EH (cell line): ENCODE results near the gene OR6N2.

Experiments
- DNase-seq: peaks from one replicate; pipeline ENCODE4 v3.0.0-alpha.2; 2015; ENCODE audit warnings: low read depth

Gene OR6N2, protein sequence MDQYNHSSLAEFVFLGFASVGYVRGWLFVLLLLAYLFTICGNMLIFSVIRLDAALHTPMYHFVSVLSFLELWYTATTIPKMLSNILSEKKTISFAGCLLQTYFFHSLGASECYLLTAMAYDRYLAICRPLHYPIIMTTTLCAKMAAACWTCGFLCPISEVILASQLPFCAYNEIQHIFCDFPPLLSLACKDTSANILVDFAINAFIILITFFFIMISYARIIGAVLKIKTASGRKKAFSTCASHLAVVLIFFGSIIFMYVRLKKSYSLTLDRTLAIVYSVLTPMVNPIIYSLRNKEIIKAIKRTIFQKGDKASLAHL

DNA sequence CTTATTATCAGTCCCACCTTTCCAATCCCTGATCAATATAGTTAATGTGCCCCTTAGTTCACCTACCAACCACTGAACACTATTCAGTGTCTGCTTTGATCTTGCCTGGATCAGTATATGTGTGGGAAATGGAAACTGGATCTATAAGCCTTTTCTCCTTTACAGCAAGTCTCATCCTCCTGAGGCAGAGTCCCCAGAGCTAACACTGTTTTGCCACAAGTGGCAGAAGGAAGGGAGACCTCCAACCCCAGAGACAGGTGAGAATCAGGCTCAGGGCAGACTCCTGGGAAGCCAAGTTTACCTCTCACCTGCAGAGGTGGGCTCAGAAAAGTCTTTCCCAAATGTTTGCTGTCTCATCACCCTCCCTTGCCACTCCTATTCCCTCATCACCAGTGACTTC is at the start of gene OR6N2:
OR6N2 (minus strand) TSS at position 101 of the 400 bp plus-strand sequence. CDS start 3,569 bp downstream, outside the sequence.
- DNase-seq, result no peak

DNA sequence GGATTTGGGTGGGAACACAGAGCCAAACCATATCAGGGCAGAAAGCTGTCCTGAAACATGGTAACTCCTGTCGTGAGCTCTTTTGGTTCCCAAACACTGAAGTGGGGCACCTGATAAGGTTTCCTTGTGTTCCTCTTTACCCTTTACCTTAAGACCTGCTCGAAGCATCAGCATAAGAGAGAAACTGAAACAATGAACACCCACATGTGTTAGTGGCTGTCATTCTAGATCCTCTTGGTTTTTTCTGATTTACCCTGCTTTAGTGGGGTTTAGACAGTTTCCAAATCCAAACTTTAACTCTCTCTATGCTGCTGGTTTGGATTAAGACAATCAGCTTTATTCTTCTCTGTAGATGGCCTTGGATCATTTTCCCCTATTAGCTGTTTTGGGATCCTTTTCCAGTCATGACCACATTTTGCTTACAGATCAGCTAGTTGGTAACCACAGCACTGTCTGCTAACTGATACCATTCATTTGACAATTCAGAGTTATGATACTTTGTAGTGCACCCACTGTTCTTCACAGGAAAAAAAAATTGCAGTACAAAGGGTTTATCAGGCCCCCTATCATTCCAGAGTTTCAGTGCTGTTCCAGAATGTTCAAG is 49.2 kb upstream of the OR6N2 start:
- DNase-seq, result no peak

DNA sequence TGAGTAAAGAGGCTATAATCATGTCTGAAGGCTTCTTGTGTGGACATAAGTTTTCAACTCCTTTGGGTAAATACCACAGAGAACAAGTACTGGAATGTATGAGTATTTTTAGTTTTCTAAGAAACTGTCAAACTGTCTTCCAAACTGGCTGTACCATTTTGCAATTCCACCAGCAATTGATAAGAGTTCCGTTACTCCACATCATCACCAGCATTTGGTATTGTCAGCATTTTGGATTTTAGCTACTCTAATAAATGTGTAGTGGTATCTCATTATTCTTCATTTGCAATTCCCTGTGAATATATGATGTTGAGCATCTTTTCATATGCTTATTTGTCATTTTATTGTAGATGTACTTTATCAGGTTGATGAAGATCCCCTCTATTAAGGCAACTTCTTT is 40.7 kb upstream of the OR6N2 start:
- DNase-seq, result no peak

DNA sequence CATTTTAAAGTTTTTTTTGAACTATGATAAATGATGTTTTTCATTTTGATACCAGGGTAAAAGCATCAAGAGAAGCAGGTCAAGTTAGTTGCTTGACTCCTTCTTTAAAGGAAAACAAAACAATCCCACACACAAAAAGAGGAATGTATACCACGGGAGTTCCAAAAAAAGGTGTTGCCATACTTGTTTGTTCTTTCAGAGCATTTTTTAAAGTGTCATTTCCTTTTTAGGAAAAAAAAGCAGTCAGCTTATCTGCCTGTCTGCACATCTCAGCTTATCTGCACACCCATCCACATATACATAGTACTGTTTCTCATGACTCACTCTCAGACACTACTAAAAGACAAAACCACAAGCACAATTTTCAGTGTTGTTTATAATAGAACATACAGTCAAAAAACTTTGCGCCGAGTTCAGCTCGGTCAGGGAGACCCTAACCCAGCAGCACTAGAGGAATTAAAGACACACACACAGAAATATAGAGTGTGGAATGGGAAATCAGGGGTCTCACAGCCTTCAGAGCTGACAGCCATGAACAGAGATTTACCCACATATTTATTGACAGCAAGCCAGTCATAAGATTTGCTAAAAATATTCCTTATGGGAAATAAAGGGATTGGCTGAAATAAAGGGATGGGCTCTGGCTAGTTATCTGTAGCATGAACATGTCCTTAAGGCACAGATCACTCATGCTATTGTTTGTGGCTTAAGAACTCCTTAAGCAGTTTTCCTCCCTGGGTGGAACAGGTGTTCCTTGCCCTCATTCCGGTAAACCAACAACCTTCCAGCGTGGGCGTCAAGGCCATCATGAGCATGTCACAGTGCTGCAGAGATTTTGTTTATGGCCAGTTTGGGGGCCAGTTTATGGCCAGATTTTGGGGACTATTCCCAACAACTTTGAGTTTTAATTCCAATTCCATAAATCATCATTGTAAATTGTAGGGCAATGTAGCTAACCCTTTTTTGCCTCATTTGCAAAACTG is 38.7 kb upstream of the OR6N2 start:
- no peak for DNase-seq

DNA sequence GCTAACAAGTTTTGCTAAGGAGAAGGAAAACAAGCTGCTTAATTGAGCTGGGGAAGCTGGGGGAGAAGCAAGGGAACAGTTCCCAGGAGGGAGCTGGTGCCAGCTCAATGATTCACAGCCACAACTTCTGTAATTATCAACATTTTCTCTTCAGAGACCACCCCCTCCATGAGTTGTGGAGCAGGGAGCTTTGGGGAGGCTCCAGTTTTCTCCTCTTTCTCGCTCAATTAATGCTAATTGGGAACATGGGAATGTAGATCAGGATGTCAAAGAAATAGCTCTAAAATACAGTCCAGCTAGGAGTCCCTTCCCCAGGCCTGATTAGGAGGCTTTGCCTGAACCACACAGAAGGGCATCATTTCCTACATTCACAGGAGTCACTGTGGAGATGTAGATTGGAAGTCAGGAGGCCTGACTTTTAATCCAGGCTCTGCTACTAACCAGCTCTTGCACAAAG is 38.0 kb upstream of the OR6N2 start:
- DNase-seq, result no peak

DNA sequence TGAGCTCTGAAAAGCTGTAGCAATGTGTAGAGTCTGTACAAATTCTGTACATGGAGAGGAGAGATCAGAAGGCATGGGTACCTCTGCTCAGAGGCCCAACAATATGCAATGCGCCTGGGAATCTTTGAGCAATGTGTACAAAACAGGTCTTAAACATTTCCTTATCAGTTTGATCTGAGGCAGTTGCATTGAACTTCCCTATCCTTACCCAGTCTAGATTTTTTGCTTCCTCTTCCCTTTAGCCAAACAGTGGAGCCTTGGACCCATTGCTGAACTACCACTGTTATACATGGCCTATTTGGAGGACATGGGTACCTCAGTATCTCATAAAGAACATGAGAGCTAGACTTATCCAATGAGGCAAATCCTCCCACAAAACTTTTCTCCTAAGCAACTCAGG is 37.6 kb upstream of the OR6N2 start:
- no peak for DNase-seq

DNA sequence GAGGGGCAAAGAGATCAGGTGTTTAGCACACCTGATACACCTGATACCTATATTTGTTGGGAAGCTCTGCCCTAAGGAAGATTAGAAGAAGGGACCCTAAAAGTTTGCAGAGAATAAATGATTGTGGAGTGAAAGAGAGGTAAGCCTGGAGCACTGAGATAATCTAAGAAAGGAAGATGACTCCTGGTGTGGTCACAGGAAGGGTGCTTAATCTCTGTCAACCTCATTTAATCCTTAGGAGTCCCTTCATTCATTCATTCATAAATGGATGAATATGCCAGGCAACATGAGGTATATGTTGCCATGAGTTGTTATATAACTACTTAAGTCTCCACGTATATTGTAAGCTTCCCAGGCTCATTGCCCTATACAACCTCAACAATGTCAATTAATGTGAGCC is 34.0 kb upstream of the OR6N2 start:
- no peak for DNase-seq

DNA sequence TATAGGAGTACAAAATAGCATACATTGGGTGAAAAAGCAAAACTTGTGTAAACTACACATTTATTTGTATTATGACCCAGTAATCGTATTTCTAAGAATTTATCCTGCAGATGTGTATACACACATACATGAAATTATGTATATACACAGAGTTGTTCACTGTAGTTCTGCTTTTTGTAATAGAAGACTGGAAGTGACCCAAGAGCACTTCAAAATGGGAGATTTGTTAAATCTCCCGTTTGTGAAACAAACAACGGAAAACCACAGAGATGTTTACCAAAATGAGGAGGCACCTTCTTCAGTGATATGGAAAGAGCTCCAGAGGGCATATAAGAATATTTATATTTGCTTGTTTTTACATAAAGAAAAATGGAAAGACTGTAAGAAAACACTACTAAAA is 32.2 kb upstream of the OR6N2 start:
- no peak for DNase-seq

DNA sequence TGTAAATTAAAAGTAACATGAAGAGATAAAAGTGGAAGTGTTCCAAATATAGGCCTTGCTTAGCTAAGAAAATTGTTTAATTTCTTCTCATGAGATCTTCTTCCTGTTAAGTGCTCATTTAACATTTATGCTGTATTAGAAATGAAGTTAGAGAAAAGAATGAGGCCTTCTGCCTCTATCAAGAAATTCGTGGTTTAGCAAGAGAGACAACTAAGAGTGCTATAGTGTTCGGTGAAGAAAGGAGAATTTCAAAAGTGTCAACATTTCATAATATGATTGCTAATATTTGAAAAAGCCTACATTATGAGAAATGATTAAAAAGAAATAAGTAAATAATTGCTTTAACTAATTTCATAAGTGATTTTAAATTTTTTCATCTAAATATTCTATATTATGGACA is 31.3 kb upstream of the OR6N2 start:
- DNase-seq, result no peak

DNA sequence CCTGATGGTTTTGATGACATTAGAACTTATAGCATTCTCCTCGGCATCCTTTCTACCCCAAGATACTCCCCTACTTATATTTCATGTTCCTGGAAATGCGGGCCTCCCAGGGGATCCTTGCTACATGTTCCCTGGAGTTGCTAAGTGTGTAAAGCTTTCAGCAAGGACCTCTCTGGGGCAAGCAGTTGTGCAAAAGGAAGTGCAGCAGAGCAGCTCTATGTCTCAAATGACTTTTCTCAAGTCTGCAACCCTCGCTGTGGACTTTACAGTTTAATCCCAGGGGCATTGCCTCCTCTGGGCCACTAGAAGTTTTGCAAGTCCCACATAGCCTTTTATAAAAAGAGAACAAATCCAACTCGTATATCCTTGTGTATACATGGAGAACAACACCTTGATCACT is 29.3 kb upstream of the OR6N2 start:
- no peak for DNase-seq

DNA sequence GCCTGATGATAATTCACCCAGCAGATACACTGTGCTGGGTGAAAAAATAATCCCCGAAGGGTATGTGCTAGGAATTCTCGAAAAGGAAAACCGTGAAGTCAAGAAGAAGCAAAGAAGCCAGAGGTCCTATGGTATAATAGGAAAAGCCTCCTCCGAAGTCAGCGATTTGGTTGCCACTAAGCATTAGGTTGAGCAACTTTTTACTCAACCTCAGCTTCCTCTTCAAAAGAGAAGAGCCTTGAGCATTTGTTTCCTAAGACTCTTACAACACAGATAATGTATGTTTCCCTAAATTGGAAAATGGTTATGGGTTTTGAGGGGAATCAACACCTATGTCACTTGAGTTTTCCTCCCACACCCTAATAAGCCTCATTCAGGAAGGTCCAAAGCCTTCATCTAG is 28.9 kb upstream of the OR6N2 start:
- DNase-seq, result no peak

DNA sequence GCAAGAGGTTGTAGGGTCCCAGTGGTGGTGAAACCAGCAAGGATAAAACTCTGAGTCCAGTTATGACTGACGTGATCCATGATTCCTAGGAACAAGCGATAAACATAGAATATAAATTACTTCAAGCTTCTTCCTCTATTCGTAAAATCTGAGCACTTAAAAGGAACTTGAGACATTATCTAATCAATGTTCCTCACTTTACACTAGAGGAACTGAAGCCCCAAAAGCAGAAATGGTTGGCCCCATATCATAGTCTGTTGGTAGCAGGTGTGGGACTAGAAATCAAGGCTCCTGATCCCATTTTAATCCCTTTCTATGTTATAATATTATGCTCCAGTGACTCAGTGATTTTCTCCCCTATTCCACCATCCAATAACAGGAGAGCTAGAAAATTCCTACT is 28.3 kb upstream of the OR6N2 start:
- DNase-seq, result no peak

DNA sequence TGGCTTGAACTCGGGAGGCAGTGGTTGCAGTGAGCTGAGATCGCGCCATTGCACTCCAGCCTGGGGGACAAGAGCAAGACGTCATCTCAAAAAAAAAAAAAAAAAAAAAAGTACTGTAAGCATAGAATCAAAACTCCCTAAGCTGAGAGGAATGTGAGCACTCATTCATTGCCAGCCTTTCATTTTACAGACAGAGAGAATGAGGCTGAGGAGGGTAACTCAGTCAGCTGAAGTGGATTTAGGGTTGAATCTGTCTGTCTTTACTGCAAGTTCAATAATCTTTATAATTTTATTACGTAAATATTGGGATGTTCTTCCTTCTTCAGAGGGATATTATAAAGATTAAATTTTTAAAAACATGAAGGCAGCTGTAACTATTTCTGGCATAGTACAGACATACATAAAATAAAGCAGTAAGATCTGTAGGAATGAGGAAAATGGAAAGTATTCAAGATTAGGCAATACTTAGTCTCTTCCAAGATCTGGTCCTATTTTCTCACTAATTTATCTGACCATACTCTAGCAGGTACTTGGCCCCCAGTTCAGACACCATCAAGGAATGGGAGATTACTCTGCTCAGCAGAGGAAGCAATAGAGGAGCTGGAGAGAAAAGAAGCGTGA is 26.0 kb upstream of the OR6N2 start:
- no peak for DNase-seq

DNA sequence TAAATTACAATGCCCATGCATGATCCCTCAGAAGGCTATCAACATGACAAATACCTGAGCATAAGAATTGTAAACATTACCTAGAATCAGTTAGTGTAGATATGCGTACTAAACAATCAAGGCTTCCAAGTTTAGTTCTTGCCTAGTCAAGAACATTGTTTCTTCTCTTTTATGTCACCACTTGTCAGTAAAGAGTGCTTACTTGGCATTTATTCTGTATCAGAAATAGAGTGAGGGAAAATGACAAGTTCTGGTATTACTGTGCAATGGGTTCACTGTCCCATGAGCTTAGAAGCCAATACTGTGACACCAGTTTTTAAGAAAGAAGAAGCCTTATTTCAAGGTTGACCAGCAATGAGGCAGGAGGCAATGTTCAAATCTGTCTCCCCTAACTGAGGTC is 22.7 kb upstream of the OR6N2 start:
- DNase-seq, result no peak

DNA sequence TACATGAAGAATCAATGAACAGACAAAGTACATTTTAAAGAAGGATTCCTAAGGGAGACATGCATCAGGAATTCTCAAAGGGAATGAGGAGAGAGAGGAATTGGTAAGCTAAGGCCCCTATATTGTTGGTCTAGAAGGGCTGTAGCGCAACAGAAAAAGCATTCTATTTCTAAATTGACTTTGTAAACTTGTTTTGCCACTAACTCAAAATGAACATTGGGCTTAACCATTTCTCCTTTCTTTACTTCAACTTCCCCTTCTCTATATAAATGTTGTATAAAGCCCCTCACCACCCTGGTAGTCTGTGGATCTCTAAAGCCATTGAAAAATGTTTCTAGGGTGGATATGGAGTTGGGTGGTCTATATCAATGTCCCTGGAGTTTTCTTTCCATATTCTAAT is 20.4 kb upstream of the OR6N2 start:
- DNase-seq, result no peak

DNA sequence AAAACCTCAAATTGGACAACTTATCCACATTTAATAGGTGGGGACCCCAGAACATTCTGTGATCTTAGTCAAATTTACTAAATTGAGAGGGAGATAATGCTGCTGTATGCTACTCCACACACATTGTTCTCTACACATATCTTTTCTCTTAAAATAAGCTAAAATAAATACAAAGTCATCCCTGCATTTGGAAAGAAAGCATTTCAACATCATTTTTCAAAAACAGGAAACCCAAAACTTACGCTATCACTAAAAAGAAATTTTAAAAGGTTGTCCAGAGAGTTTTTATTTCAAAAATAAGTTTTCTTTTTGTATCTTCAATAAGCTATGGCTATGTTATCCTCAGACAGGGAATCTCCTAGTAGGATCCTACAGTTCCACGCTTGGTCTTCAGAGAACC is 19.5 kb upstream of the OR6N2 start:
- DNase-seq, result no peak

DNA sequence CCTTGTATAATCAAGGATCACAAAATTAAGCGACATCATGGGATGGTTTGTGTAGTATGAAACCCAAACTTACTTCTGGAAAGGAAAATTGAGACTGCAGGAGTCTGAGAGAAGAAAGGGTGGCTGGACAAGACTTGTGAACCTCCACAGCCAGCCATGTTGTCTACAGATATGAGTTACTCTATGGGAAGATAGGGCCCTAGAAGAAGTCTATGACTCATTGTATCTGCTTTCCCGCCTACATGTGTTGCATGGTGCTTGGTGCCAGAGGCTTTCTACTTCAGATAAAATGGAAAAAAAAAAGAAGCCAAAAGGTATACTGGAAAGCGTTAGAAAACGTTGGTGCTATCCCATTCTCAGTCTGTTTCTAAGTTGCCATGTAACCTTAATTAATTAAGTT is 18.7 kb upstream of the OR6N2 start:
- no peak for DNase-seq

DNA sequence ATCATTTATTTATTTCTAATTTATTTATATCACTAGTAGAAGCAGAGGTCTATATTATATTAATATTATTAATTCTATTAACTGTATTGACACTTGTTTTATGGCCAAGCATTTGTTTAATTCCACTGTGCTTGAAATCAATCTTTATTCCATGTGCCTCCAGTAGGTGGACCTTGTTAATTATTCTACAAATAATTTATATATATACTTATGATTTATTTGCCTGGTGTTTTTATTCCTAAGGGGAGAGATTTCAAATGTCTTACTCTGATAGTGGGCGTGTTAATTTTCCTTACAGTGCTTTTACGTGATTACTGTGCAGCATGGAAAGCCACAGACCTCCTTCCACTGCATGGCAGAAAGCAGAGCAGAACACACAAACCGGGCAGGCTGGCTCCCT is 17.5 kb upstream of the OR6N2 start:
- no peak for DNase-seq

DNA sequence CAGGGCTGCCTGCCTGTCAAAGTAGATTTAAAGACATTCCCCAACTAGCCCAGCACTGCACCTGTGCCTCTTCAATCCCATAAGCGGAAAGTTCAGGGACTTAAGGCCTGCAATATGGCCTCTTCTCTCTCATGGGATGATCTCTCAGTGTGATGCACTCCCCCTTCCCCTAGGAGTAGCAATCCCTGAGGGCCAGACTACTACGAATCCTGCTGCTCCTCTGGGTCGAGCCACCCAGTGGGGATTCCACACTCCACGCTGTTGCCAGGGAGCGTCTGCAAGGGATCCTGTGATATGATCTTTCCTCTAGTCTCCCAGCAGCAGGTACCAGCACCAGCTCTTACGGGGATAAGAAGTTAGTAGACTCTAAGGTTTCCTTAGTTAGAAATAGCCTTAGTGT is 13.2 kb upstream of the OR6N2 start:
- no peak for DNase-seq

DNA sequence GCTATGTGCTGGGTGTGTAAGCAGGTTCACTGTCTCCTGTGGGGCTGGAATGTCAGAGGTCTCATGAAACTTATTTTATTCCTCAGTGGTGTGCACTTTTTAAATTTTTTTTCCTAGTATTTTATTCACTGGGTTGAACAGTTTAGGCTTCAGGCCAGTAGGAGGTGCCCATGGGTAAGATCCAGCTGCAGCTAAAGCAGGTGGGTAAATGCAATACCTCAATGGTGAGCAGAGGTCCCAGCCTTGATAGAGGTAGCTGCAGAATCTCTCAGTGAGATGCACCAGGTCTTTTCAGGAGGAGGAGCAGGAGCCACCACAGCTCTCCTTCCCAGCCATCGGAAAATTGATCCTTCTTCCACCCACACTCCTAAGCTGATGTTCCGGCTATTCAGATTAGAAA is 12.6 kb upstream of the OR6N2 start:
- no peak for DNase-seq

DNA sequence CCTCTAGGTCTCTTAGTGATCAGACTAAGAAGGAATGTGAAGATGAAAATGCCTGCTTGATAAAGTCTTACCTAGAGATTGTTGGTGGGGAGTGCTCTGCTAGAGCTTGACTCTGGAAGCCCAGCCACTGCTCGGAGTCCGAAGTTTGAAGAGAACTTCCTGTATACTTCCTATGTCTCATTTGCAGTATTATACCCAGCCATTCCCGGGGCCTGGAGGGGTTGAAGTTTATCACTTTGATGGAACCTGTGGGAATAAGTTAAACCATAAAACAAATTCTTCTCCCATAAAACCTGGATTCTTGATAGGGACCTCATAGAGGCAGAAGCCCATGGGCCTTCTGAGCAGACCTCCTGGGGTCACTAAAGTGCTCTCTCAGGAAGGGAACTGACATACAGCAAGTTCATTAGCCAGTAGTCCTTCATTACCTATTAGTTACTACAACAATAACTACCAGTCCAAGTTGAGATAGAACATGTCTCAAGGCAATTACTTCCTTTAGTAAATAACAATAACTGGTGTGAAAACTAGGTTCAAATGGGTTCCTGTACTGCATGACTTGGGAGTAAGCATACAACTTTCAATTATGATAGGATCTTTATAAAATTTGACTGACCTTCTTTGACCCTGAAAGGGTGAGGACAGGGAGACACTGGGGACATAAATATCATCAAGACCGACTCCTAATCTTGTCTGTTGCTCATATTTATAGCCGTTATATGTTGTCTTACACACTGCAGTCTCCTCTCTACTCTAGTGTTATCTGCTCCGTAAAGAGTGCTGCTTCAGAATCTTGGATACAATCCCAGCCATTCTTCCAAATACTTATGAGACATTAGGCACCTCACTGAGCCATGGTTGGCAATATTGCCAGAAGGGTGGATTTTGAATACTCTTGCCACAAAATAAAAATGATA is 8.8 kb downstream of the OR6N2 start, which contains the start of gene OR6N1:
OR6N1 (minus strand) TSS at position 246 of the 917 bp plus-strand sequence. CDS start 5,513 bp downstream, outside the sequence.
- no peak for DNase-seq
